GM21381 (cell line): ENCODE measurements around the gene DIP2B.
"Not testable (repeated sequence)": the region's sequence is repeated elsewhere in the genome, so short reads cannot be mapped to it uniquely, and the experiment has no call there.

Source experiments
- ATAC-seq: cut with Tn5 transposase; IDR thresholded peaks from one replicate; pipeline ENCODE4 v1.9.1; 2021; ENCODE audit warnings: mild to moderate bottlenecking, moderate library complexity; ENCODE audit not compliant: unreplicated experiment

The DIP2B gene

DNA sequence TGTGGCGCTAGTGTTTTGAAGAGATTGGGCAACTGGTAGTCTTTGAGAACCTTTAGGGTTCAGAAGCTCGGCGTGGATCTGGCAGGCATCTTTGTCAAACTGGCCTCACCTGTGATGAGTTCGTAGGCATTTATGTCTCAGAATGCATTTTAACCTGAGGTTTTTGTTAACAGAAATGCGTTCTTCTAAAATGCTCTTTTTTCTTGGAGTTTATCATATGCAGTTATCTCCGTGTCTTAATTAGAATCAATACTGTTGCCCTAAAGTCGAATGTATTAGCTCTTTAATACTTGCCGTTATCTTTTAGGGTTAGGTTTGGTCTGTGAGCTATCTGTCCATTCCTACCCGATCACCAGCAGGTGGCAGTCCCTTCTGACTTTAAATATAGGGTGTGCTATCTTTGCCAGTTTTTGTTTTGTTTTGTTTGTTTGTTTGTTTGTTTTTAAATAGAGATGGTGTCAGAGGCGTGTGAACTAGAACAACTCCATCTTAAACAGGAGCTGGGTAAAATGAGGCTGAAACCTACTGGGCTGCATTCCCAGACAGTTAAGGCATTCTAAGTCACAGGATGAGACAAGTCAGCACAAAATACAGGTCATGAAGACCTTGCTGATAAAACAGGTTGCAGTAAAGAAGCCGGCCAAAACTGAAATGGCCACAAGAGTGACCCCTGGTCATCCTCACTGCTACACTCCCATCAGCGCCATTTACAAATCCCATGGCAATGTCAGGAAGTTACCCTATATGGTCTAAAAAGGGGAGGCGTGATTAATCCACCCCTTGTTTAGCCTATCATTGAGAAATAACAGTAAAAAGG lies 260.5 kb downstream of the DIP2B start:
- peak; percentile 10 for ATAC-seq

DNA sequence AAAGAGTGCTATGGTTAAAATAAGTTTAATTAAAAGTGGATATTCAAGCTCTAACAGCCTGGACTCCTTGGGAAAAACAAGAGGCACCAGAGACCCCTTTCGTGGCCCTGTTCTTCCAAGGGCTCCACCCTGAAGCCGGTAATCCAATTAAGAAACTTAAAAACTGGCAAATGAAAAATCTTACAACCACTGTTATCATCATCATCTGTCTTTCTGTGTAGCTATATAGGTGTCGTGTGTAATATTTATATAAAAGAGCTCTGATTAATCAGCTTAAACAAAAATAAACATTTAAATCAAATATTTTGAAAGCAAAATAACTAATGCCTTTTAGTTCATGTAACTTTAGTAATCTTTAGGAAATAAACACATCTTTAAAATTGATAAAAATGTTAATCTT lies 263.6 kb downstream of the DIP2B start:
- no peak for ATAC-seq

DNA sequence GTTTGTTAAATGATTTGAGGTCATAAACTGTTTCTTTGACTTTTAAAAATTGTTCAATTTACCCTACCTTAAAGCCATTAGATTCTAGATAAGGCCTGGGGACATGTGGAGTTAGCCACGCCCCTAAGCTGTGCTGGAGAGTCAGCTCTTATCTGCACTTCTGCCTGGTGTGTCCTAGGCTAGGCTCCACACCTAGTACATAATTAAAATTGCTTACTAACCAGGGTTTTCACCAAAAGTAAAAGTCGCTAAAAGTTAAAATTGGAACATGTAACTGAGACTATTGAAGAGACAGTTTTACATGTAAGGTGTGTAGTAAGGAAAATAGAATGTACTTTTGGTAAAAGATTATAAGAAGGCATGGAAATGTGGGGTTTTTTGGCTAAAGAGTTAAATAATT lies 264.0 kb downstream of the DIP2B start:
- not testable (repeated sequence) for ATAC-seq

DNA sequence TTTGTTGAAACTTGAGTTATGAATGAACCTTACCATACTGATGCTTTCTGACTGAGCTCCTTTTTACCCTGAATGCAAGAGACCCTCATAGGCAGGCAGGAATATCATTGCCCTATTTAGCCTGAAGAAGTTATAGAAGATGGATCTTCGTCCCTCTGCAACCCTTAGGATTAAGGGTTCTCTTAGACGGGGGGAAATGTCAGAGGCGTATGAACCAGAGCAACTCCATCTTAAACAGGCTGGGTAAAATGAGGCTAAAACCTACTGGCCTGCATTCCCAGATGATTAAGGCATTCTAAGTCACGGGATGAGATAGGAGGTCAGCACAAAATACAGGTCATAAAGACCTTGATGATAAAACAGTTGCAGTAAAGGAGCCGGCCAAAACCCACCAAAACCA lies 266.6 kb downstream of the DIP2B start:
- no peak for ATAC-seq

DNA sequence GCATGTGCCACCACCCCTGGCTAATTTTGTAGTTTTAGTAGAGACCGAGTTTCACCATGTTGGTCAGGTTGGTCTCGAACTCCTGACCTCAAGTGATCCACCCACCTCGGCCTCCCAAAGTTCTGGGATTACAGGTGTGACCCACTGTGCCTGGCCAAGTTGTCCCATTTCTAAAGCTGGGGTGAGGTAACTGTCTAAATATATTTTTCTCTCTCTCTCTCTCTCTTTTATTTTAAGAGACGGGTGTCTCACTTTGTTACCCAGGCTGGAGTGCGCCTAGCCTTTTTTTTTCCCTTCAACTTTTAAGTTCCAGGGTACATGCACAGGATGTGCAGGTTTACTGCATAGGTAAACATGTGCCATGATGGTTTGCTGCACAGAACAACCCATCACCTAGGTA lies 267.7 kb downstream of the DIP2B start:
- no peak for ATAC-seq

DNA sequence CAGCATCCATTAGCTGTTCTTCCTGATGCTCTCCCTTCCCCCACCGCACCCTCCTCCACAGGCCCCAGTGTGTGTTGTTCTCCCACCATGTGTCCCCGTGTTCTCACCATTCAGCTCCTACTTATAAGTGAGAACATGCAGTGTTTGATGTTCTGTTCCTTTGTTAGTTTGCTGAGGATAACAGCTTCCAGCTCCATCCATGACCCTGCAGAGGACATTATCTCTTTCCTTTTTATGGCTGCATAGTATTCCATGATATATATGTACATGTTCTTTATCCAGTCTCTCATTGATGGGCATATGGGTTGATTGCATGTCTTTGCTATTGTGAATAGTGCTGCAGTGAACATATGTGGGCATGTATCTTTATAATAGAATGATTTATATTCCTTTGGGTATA lies 268.1 kb downstream of the DIP2B start:
- ATAC-seq = no peak

DNA sequence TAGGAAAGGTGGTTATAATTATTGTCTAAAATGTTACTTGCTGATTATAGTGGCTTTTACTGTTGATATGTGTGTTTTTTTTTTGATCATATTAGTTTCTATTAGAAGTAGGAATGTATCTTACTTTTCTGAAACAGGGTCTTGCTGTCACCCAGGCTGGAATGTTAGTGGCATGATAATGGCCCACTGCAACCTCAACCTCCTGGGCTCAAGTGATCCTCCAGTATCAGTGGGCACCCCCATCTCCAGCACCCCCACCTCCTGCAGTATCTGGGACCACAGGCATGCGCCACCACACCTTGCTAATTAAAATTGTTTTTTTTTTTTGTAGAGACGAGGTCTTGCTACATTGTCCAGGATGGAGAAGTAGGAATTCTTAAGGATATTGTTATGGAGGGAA lies 270.5 kb downstream of the DIP2B start:
- no peak for ATAC-seq

DNA sequence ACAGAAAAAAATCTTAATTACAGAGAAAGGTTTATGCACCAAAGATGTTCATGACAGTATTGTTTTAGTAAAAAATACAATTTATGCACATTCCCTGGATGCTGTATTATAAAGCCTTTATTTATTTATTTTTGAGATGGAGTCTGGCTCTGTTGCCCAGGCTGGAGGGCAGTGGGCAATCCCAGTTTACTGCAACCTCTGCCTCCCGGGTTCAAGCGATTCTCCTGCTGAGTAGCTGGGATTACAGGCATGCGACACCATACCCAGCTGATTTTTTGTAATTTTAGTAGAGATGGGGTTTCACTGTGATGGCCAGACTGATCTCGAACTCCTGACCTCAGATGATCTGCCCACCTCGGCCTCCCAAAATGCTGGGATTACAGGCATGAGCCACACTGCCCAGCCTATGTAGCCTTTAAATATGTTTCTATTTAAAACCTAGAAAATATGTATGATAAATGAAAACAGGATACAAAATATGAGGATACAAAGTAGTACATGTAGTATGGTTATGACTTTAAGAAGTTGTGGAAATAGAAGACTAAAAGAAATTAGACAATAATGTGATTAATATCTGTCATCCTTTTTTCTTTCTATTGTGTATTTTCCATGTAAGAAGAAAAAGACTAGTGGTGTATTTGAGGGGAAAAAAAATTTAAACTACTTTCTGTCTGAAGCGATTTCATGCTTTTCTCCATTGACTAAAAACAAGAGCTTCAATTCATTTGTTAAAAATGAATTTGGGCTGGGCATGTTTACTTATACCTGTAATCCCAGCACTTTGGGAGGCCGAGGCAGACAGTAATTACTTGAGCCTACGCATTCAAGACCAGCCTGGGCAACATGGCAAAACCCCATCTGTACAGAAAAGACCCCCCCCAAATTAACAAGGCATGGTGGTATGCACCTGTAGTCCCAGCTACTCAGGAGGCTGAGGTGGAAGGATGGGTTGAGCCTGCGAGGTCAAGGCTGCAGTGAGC lies 272.3 kb downstream of the DIP2B start:
- no peak for ATAC-seq

DNA sequence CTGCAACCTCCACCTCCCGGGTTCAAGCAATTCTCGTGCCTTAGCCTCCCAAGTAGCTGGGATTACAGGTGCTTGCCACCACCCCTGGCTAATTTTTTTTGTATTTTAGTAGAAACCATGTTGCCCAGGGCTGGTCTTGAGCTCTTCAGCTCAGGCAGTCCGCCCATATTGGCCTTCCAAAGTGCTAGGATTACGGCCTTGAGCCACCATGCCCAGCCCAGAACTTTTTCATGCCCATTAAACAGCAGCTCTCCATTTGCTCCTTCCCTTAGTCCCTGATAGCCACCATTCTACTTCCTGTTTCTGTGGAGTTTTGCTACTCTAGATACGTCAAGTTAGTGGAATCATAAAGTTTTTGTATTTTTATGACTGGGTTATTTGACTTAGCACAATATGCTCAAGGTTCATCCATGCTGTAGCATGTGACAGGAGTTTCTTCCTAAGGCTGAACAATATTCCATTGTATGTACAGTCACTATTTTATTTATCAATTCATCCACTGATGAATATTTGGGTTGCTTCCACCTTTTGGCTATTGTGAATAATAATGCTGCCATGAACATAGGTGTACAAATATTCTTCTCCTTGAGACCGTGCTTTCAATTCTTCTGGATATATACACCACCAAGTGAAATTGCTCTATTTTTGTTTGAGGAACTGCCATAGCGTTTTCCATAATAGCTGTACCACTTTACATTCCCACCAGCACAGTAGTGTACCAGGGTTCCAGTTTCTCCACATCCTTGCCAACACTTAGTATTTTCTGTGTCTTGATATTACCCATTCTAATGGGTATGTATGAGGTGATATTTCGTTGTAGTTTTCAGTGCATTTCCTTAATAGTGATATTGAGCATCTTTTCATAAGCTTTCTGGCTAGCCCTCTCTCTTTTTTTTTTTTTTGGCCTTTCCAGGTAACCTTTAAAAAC lies 274.1 kb downstream of the DIP2B start:
- no peak for ATAC-seq

DNA sequence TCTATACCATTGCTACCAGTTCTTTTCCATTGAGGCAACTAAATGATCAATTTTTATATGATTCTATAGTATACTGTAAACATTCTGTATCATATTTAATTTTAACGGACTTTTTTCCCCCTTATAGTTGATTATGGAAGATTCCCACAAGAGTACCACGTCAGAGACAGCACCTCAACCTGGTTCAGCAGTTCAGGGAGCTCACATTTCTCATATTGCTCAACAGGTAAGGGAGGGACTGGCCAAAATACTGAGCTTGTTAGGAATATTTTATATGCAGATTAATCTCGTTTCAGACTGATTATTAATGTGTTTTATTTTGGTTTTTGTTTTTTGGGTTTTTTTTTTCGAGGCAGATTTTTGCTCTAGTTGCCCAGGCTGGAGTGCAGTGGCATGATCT lies 275.2 kb downstream of the DIP2B start:
- ATAC-seq = no peak

DNA sequence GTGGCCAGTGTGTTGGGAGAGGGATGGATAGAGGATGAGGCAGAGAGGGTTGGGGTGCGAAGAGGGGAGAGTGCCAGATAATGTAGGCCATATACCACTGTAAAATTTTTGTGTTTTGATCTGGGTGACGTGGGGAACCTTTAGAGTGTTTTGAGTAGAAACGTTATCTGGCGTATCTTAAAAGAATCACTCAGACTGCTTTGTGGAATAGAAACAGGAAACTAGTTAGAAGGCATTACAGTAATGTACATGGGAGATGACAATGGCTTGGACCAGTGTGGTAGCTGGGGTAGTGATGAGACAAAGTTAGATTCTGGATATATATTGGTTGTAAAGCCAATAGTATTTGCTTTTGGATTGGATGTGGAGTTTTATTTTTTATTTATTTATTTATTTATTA lies 279.7 kb downstream of the DIP2B start:
- ATAC-seq = no peak

DNA sequence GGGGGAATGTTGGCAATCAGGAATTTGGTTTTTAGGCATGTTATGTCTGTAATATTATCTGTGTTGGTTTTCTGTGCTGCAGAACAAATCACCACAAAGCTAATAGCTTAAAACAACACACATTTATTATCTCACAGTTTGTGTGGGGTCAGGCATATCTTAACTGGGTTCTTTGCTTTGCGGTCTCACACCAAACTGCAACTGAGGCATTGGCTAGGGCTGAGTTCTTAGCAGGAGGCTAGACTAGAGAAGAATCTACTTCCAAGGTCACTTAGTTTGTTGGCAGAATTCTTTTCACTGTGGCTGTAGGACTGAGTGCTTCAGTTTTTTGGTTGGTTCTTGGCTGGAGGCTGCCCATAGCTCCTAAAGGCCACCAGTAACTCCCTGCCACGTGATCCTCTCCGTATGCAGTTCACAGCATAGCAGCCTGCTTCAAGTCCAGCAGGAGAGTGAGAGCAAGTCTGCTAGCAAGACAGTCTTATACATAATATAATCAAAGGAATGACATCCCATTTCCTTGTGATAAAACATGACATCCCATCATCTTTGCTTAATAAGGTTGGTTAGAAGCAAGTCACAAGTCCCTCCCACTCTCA lies 280.7 kb downstream of the DIP2B start:
- no peak for ATAC-seq

DNA sequence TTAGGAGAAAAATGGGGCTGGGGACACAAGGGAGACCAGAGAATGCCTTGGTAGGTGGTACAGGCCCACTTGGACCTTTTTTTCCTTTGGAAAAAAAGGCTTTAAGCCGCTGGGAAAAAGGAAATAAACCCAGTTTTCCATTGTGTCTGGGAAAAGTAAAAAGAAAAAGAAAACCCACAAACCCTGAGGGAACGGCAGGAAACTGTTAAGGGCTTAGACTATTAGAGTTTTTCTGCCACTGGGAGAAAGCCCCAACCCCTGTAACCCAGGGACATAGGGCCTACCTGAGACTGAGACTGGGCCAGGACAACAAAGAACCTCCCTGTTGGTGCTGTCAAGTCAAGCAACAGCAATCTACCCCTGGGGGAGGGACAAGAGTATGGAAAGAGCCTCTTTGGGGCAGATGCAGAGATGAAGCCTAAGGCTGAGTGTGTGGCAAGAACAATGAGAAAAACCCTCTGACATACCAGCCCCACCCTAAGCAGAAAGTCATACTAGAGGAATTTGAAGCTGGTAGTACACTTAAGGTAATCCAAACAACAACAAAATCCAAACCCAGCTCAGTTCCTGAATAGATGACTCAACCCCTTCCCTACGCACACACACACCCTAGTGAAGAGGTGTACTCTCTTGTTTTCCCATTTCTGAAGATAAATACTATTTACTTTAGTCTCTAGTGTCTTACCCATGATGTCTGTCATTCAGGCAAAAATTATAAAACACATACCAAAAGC lies 281.9 kb downstream of the DIP2B start:
- ATAC-seq = no peak

DNA sequence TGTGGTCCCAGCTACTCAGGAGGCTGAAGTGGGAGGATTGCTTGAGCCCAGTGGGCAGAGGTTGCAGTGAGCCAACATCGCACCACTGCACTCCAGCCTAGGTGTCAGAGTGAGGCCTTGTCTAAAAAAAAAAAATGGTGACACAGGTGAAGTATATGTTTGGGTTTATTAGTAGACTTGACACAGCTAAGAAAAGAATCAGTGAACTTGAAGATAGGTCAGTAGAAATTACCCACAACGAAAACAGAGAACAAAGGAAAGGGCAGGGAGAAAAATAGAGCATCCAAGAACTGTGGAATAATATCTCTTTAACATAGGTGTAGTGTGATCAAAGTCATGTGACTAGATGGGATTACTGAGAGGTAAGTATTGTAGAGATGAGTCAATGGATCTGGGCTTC lies 282.8 kb downstream of the DIP2B start:
- ATAC-seq = no peak

DNA sequence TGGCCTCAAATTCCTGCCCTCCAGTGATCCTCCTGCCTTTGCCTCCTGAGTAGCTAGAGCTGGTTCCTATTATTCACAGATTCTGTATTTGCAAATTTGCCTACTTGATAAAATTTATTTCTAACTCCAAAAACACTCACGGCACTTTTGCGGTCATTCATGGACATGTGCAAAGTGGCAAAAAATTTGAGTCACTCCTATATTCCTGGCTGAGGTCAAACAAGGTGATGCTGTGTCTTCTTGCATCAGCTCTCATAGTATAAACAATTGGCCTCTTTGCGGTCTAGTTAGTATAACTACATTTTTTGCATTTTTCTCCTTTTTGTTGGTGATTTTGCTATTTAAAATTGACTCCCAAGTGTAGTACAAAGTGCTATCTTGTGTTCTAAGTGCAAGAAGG lies 283.8 kb downstream of the DIP2B start:
- no peak for ATAC-seq

DNA sequence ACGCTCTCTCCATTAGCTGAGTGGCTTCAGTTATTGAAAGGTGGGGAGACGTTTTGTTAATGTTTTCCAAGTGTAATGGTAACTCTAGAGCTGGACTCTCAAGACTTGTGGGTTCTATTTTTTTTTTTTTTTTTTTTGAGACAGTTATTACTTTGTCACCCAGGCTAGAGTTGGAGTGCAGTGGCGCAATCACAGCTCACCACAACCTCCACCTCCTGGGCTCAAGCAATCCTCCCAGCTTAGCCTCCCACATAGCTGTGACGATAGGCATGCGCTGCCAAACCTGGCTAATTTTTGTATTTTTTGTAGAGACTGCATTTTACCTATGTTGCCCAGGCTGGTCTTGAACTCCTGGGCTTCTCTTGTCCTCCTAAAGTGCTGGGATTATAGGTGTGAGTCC lies 285.3 kb downstream of the DIP2B start:
- no peak for ATAC-seq
